ENCODE results near the gene TMTC1.

- TF ChIP-seq CTCF (IDR thresholded peaks at IDR 0.05) (no peak), POLR2A (IDR thresholded peaks at IDR 0.05; ENCODE audit: low read depth) (no peak), POLR2AphosphoS5 (IDR thresholded peaks at IDR 0.05) (no peak)
These were observed 29.2 kb downstream of the TMTC1 start for GRCh38 chr12:29754235-29755189.
